Psoas muscle (tissue), 8 donors: Measurements from ENCODE around the gene KRT84. TPM values are rescaled to one million over a fixed set of nuclear protein-coding genes. Genes with fewer than 3 reads are reported as not detected.

Experiments used
- ATAC-seq, 4 donors: fragments of 200-7000 bp; cut with Tn5 transposase; one replicate each; pipeline ENCODE4 v1.9.1; 2020; ENCODE audit warnings: moderate library complexity in 3 of 4, mild to moderate bottlenecking in 2 of 4
- DNase-seq, 2 donors: peaks; one replicate each; pipeline ENCODE4 v3.0.0-alpha.2; 2020
- H3K27ac ChIP-seq: fragments of 200-600 bp; one replicate; pipeline ENCODE4 v1.8.0; 2022
- H3K27me3 ChIP-seq, 3 donors: fragments of 200-600 bp in 1 of 3; one replicate each; pipeline versions ENCODE4 v1.6.1 to v1.8.0; 2013 to 2022; ENCODE audit warnings: low read length in 2 of 3, mild to moderate bottlenecking in 2 of 3, moderate library complexity in 1 of 3; ENCODE audit not compliant: insufficient read depth in 3 of 3
- H3K36me3 ChIP-seq, 2 donors: fragments of 200-600 bp in 1 of 2; one replicate each; pipeline versions ENCODE4 v1.6.1 to v1.8.0; 2013 to 2022; ENCODE audit warnings: low read depth in 1 of 2, mild to moderate bottlenecking in 1 of 2, moderate library complexity in 1 of 2; ENCODE audit not compliant: insufficient read depth in 1 of 2
- H3K4me1 ChIP-seq: fragments of 200-600 bp; one replicate; pipeline ENCODE4 v1.8.0; 2022
- H3K4me3 ChIP-seq: fragments of 200-600 bp; one replicate; pipeline ENCODE4 v1.8.0; 2022; ENCODE audit warnings: mild to moderate bottlenecking
- H3K9me3 ChIP-seq: fragments of 200-600 bp; one replicate; pipeline ENCODE4 v1.8.0; 2022
- CTCF ChIP-seq: fragments of 200-600 bp; IDR thresholded peaks from one replicate; pipeline ENCODE4 v1.8.0; 2022; ENCODE audit warnings: antibody characterized with exemption
- WGBS, 3 donors: extraction: QIAGEN DNeasy Blood & Tissue Kit; methylation state at CpG; one replicate each; pipeline versions ENCODE4 v1.1.6 to v1.1.7; 2013; 5-methylcytosine and 5-hydroxymethylcytosine counted together
- intact Hi-C, 2 donors: fragments of 100-400 bp; cut with DNase I; formaldehyde crosslinking; loops; one replicate each; pipeline versions ENCODE4 v1.11.0 to v1.14.2; 2022
- polyA plus RNA-seq, 3 donors: library from polyadenylated mRNA; stranded (reverse); fragments of 200-250 nt; gene quantifications; one replicate each; pipeline ENCODE4 v1.2.3, GENCODE V29; 2013
- total RNA-seq, 4 donors: library from RNA; stranded (reverse); fragmentation: NEBNext Ultra II Directional in 2 of 4; extraction: Animal tissue kit (Norgen Biotek cat#: 25700) in 2 of 4; gene quantifications; one replicate each; pipeline versions ENCODE4 v1.2.1 to v1.2.4, GENCODE V29; 2021 to 2023
- donor health status: healthy with polysubstance abuse.
- donor health status: DM: no; HTN: no; CAD: no; lungs with moderate emphysema.
- donor health status: Bipolar disorder and iron deficiency.
- donor health status: healthy.
- donor health status: DM: yes; HTN: yes; CAD: no.
- donor health status: DM: no; HTN: no; CAD: no.
- donor health status: DM: no; HTN: no; CAD: no.
- donor health status: DM: yes; HTN: yes; CAD: no.

The KRT84 gene
- total and polyA plus RNA-seq, 7 donors, result not detected

GRCh38 chr12:52423661-52424500, 38.4 kb upstream of the KRT84 start:
- ATAC-seq, result no peak
- no peaks in the 10 kb centered on the region for H3K9me3 ChIP-seq
- no peaks in the 10 kb centered on the region for H3K36me3 ChIP-seq
- H3K27ac ChIP-seq, result no peak overlapping the region
- 47 to 59% (median 48%) methylated on average over 11 of the region's 11 CpGs for WGBS, 3 donors
- peaks cover 0 to 14% (median 0%) of the 10 kb centered on the region in 3 donors for H3K27me3 ChIP-seq
- intact Hi-C loops, result no loop called here
- H3K4me3 ChIP-seq, result no peak overlapping the region
- H3K4me1 ChIP-seq, result no peaks in the 10 kb centered on the region
- no peak for DNase-seq
- no peak for TF ChIP-seq CTCF

GRCh38 chr12:52423035-52423434, 37.6 kb upstream of the KRT84 start:
- intact Hi-C loops, result no loop called here
- ATAC-seq (no peak), DNase-seq (no peak)
- Histone ChIP-seq H3K27me3 (peaks cover 0 to 14% (median 0%) of the 10 kb centered on the region in 3 donors), H3K27ac (no peak overlapping the region), H3K4me1 (no peaks in the 10 kb centered on the region), H3K4me3 (no peak overlapping the region), H3K36me3 (no peaks in the 10 kb centered on the region), H3K9me3 (no peaks in the 10 kb centered on the region)
- 73 to 78% (median 77%) methylated on average over 6 of the region's 6 CpGs for WGBS, 3 donors
- no peak for TF ChIP-seq CTCF

- 26 to 65% (median 42%) methylated on average over 1 of the region's 1 CpG for WGBS, 3 donors
- no peak overlapping the region for H3K27ac ChIP-seq
- DNase-seq, result no peak
- intact Hi-C loops, result no loop called here
- H3K36me3 ChIP-seq, result no peaks in the 10 kb centered on the region
- no peak overlapping the region for H3K4me3 ChIP-seq
- H3K27me3 ChIP-seq, result peaks cover 0 to 14% (median 3%) of the 10 kb centered on the region in 3 donors
- no peak for ATAC-seq
- H3K9me3 ChIP-seq, result no peaks in the 10 kb centered on the region
- TF ChIP-seq CTCF, result no peak
- H3K4me1 ChIP-seq, result no peaks in the 10 kb centered on the region
Observed at GRCh38 chr12:52419656-52420055, 34.2 kb upstream of the KRT84 start.

GRCh38 chr12:52418576-52419110, 33.2 kb upstream of the KRT84 start:
- intact Hi-C loops, result no loop called here
- no peak for TF ChIP-seq CTCF
- WGBS, 3 donors, result 82 to 85% (median 84%) methylated on average over 4 of the region's 4 CpGs
- no peak for ATAC-seq
- H3K36me3 ChIP-seq, result no peaks in the 10 kb centered on the region
- H3K9me3 ChIP-seq, result no peaks in the 10 kb centered on the region
- peaks cover 0 to 14% (median 3%) of the 10 kb centered on the region in 3 donors for H3K27me3 ChIP-seq
- H3K4me1 ChIP-seq, result no peaks in the 10 kb centered on the region
- DNase-seq, result no peak
- no peak overlapping the region for H3K27ac ChIP-seq
- no peak overlapping the region for H3K4me3 ChIP-seq
